ENCODE measurements around the gene FBRS. TPM values are rescaled to one million over a fixed set of nuclear protein-coding genes. Genes with fewer than 3 reads are reported as not detected.
"Not testable (repeated sequence)": the region's sequence is repeated elsewhere in the genome, so short reads cannot be mapped to it uniquely, and the experiment has no call there.

FBRS gene
- total RNA-seq, 2 donors from 2014 or later, result 49.0 to 106 TPM

- no peak for DNase-seq (ENCODE audit: low spot score)
- no peaks in the 10 kb centered on the region for H3K9me3 ChIP-seq
- intact Hi-C loops (cut with DNase I), result loop anchor here (5.0 kb wide), 1 partner anchor 201 kb away; the partner anchor contains the start of gene DCTPP1
- H3K36me3 ChIP-seq, result no peaks in the 10 kb centered on the region
- H3K27me3 ChIP-seq (replicated peaks; ENCODE audit: insufficient read depth), result no peaks in the 10 kb centered on the region
- H3K4me1 ChIP-seq (replicated peaks), result no peaks in the 10 kb centered on the region
- TF ChIP-seq POLR2AphosphoS5 (IDR thresholded peaks at IDR 0.05) (no peak), POLR2A (IDR thresholded peaks at IDR 0.05) (no peak), CTCF (IDR thresholded peaks at IDR 0.05) (no peak)
- peak overlapping the region; percentile 85 to 90 for H3K27ac ChIP-seq
- H3K4me3 ChIP-seq, result peak overlapping the region; percentile 61 to 64
- WGBS, result 81% methylated on average over 17 of the region's 17 CpGs
Measured at GRCh38 chr16:30633526-30633925, 24.7 kb upstream of the FBRS start.

GRCh38 chr16:30636599-30636998 is 21.6 kb upstream of the FBRS start:
- TF ChIP-seq CTCF (IDR thresholded peaks at IDR 0.05), result no peak
- TF ChIP-seq POLR2AphosphoS5 (IDR thresholded peaks at IDR 0.05), result no peak
- TF ChIP-seq POLR2A (IDR thresholded peaks at IDR 0.05), result no peak
- Histone ChIP-seq H3K36me3 (no peaks in the 10 kb centered on the region), H3K4me3 (no peak overlapping the region), H3K27ac (no peak overlapping the region), H3K9me3 (no peaks in the 10 kb centered on the region), H3K4me1 (replicated peaks) (no peaks in the 10 kb centered on the region), H3K27me3 (replicated peaks; ENCODE audit: insufficient read depth) (no peaks in the 10 kb centered on the region)
- no peak for DNase-seq (ENCODE audit: low spot score)
- WGBS, result 96% methylated on average over 7 of the region's 7 CpGs
- intact Hi-C loops (cut with DNase I), result no loop called here

GRCh38 chr16:30637139-30637538 is 21.1 kb upstream of the FBRS start:
- 94% methylated on average over 10 of the region's 10 CpGs for WGBS
- H3K36me3 ChIP-seq; H3K27ac ChIP-seq; H3K4me3 ChIP-seq; H3K4me1 ChIP-seq (replicated peaks); intact Hi-C loops (cut with DNase I); H3K9me3 ChIP-seq; DNase-seq (ENCODE audit: low spot score); H3K27me3 ChIP-seq (replicated peaks; ENCODE audit: insufficient read depth): not testable (repeated sequence)

GRCh38 chr16:30637944-30638343 is 20.3 kb upstream of the FBRS start:
- no peaks in the 10 kb centered on the region for H3K9me3 ChIP-seq
- TF ChIP-seq POLR2A (IDR thresholded peaks at IDR 0.05) (no peak), CTCF (IDR thresholded peaks at IDR 0.05) (no peak), POLR2AphosphoS5 (IDR thresholded peaks at IDR 0.05) (no peak)
- intact Hi-C loops (cut with DNase I), result no loop called here
- H3K36me3 ChIP-seq, result no peaks in the 10 kb centered on the region
- H3K27me3 ChIP-seq (replicated peaks; ENCODE audit: insufficient read depth), result no peaks in the 10 kb centered on the region
- DNase-seq (ENCODE audit: low spot score), result no peak
- H3K4me1 ChIP-seq (replicated peaks), result no peaks in the 10 kb centered on the region
- H3K4me3 ChIP-seq, result no peak overlapping the region
- H3K27ac ChIP-seq, result no peak overlapping the region
- WGBS, result 0% methylated on average over 1 of the region's 1 CpG

GRCh38 chr16:30641378-30641982 is 16.8 kb upstream of the FBRS start:
- no peak for DNase-seq (ENCODE audit: low spot score)
- Histone ChIP-seq H3K36me3 (no peaks in the 10 kb centered on the region), H3K9me3 (no peaks in the 10 kb centered on the region), H3K27me3 (replicated peaks; ENCODE audit: insufficient read depth) (no peaks in the 10 kb centered on the region), H3K4me1 (replicated peaks) (no peaks in the 10 kb centered on the region), H3K27ac (no peak overlapping the region), H3K4me3 (no peak overlapping the region)
- intact Hi-C loops (cut with DNase I), result no loop called here
- TF ChIP-seq POLR2A (IDR thresholded peaks at IDR 0.05) (no peak), POLR2AphosphoS5 (IDR thresholded peaks at IDR 0.05) (no peak), CTCF (IDR thresholded peaks at IDR 0.05) (no peak)
- WGBS, result 90% methylated on average over 3 of the region's 3 CpGs
